ENCODE results near the gene LRRC75B. TPM values are rescaled to one million over a fixed set of nuclear protein-coding genes. Genes with fewer than 3 reads are reported as not detected.

Gene LRRC75B
- total and polyA plus RNA-seq, 4 donors: 4.4 to 17.9 (median 11.1) TPM

GRCh38 chr22:24565077-24565476 lies 27.8 kb downstream of the LRRC75B start:
- TF ChIP-seq CTCF (IDR thresholded peaks at IDR 0.05; ENCODE audit: control extremely low read depth, extremely low read depth): no peak
- Histone ChIP-seq H3K27ac (ENCODE audit: low read depth in 1 of 2, low read length in 1 of 2) (no peak overlapping the region), H3K36me3 (ENCODE audit: control insufficient read depth in 4 of 4, insufficient read depth in 4 of 4, low read length in 4 of 4) (peaks cover 11 to 33% (median 27%) of the 10 kb centered on the region in 4 donors), H3K4me1 (ENCODE audit: control insufficient read depth in 5 of 5, insufficient read depth in 5 of 5, low read length in 5 of 5) (peaks cover 6 to 16% (median 9%) of the 10 kb centered on the region in 5 donors), H3K9me3 (ENCODE audit: control insufficient read depth in 4 of 4, insufficient read depth in 3 of 4, low read length in 3 of 4) (no peaks in the 10 kb centered on the region), H3K9ac (ENCODE audit: insufficient read depth in 1 of 2, low read length in 2 of 2) (no peak overlapping the region), H3K27me3 (ENCODE audit: control insufficient read depth in 3 of 3, insufficient read depth in 3 of 3, low read length in 2 of 3) (no peaks in the 10 kb centered on the region), H3K4me3 (no peak overlapping the region)
- no peak for ATAC-seq (ENCODE audit: insufficient read depth, low FRiP score)
- WGBS, 2 donors: 85 to 97% methylated on average over 2 of the region's 2 CpGs
- no peak for DNase-seq

- no peak for TF ChIP-seq CTCF (IDR thresholded peaks at IDR 0.05; ENCODE audit: control extremely low read depth, extremely low read depth)
- peak overlapping the region; percentile 49 to 76 for H3K27ac ChIP-seq (ENCODE audit: low read depth in 1 of 2, low read length in 1 of 2)
- H3K36me3 ChIP-seq (ENCODE audit: control insufficient read depth in 4 of 4, insufficient read depth in 4 of 4, low read length in 4 of 4): peaks cover 8 to 30% (median 22%) of the 10 kb centered on the region in 4 donors
- no peak overlapping the region for H3K4me3 ChIP-seq
- DNase-seq (no peak), ATAC-seq (ENCODE audit: insufficient read depth, low FRiP score) (no peak)
- peak overlapping the region in 1 of 2 donors; percentile 23 for H3K9ac ChIP-seq (ENCODE audit: insufficient read depth in 1 of 2, low read length in 2 of 2)
- no peaks in the 10 kb centered on the region for H3K9me3 ChIP-seq (ENCODE audit: control insufficient read depth in 4 of 4, insufficient read depth in 3 of 4, low read length in 3 of 4)
- peaks cover 6 to 16% (median 9%) of the 10 kb centered on the region in 5 donors for H3K4me1 ChIP-seq (ENCODE audit: control insufficient read depth in 5 of 5, insufficient read depth in 5 of 5, low read length in 5 of 5)
- H3K27me3 ChIP-seq (ENCODE audit: control insufficient read depth in 3 of 3, insufficient read depth in 3 of 3, low read length in 2 of 3): no peaks in the 10 kb centered on the region
- 57 to 83% methylated on average over 2 of the region's 2 CpGs for WGBS, 2 donors
Measured at GRCh38 chr22:24564376-24565058, 28.4 kb downstream of the LRRC75B start.

GRCh38 chr22:24563246-24563645 lies 29.6 kb downstream of the LRRC75B start:
- H3K4me3 ChIP-seq: no peak overlapping the region
- no peaks in the 10 kb centered on the region for H3K9me3 ChIP-seq (ENCODE audit: control insufficient read depth in 4 of 4, insufficient read depth in 3 of 4, low read length in 3 of 4)
- ATAC-seq (ENCODE audit: insufficient read depth, low FRiP score): no peak
- H3K27me3 ChIP-seq (ENCODE audit: control insufficient read depth in 3 of 3, insufficient read depth in 3 of 3, low read length in 2 of 3): no peaks in the 10 kb centered on the region
- H3K9ac ChIP-seq (ENCODE audit: insufficient read depth in 1 of 2, low read length in 2 of 2): no peak overlapping the region
- H3K27ac ChIP-seq (ENCODE audit: low read depth in 1 of 2, low read length in 1 of 2): no peak overlapping the region
- no peak for TF ChIP-seq CTCF (IDR thresholded peaks at IDR 0.05; ENCODE audit: control extremely low read depth, extremely low read depth)
- no peak for DNase-seq
- 68 to 91% methylated on average over 2 of the region's 2 CpGs for WGBS, 2 donors
- peaks cover 12 to 34% (median 20%) of the 10 kb centered on the region in 4 donors for H3K36me3 ChIP-seq (ENCODE audit: control insufficient read depth in 4 of 4, insufficient read depth in 4 of 4, low read length in 4 of 4)
- peaks cover 6 to 16% (median 11%) of the 10 kb centered on the region in 5 donors for H3K4me1 ChIP-seq (ENCODE audit: control insufficient read depth in 5 of 5, insufficient read depth in 5 of 5, low read length in 5 of 5)

All from lung (tissue), 12 donors.